Right cardiac atrium (tissue), 5 donors: ENCODE data around the gene SULT4A1. TPM values are rescaled to one million over a fixed set of nuclear protein-coding genes. Genes with fewer than 3 reads are reported as not detected.
"Not testable (repeated sequence)": the region's sequence is repeated elsewhere in the genome, so short reads cannot be mapped to it uniquely, and the experiment has no call there.

Source experiments
- ATAC-seq, 2 donors: fragments of 200-7000 bp; cut with Tn5 transposase; one replicate each; pipeline versions ENCODE4 v1.8.0 to v1.9.1; 2020; ENCODE audit warnings: moderate library complexity in 2 of 2, mild to moderate bottlenecking in 1 of 2
- DNase-seq, 3 donors: peaks; one replicate each; pipeline ENCODE4 v3.0.0-alpha.2; 2020
- H3K27ac ChIP-seq: one replicate; pipeline ENCODE4 v1.5.1; 2013; ENCODE audit warnings: mild to moderate bottlenecking, low read length, control low read depth, moderate library complexity
- H3K27me3 ChIP-seq: one replicate; pipeline ENCODE4 v1.6.1; 2013; ENCODE audit not compliant: control insufficient read depth, insufficient read depth
- H3K4me1 ChIP-seq: one replicate; pipeline ENCODE4 v1.6.1; 2013; ENCODE audit warnings: low read length; ENCODE audit not compliant: control insufficient read depth, insufficient read depth
- H3K4me3 ChIP-seq: one replicate; pipeline ENCODE4 v1.5.1; 2013; ENCODE audit warnings: low read length, control low read depth
- H3K9me3 ChIP-seq: one replicate; pipeline ENCODE4 v1.6.1; 2013; ENCODE audit warnings: low read length; ENCODE audit not compliant: control insufficient read depth
- WGBS: extraction: QIAGEN DNeasy Blood & Tissue Kit; methylation state at CpG from one replicate; pipeline ENCODE4 v1.1.7; 2013; 5-methylcytosine and 5-hydroxymethylcytosine counted together
- intact Hi-C, 4 donors: fragments of 100-400 bp; cut with DNase I; formaldehyde crosslinking; loops; one replicate each; pipeline versions ENCODE4 v1.11.0 to v1.14.0; 2022 to 2023
- polyA plus RNA-seq: library from polyadenylated mRNA; stranded (reverse); fragments of 200-250 nt; gene quantifications from one replicate; pipeline ENCODE4 v1.2.3, GENCODE V29; 2013
- total RNA-seq, 4 donors: library from RNA; stranded (reverse); fragmentation: NEBNext Ultra II Directional; extraction: Animal tissue kit (Norgen Biotek cat#: 25700); gene quantifications; one replicate each; pipeline ENCODE4 v1.2.1, GENCODE V29; 2021
- donor health status: healthy with polysubstance abuse.
- donor health status: DM: no; HTN: yes; CAD: no.
- donor health status: DM: no; HTN: no; CAD: no.
- donor health status: DM: no; HTN: yes; CAD: no; lungs with severe emphysema.
- donor health status: DM: yes; HTN: yes; CAD: no.

Gene SULT4A1
- total and polyA plus RNA-seq, 5 donors, result 0.17 to 0.57 (median 0.31) TPM

GRCh38 chr22:43878831-43879550 is 16.7 kb upstream of the SULT4A1 start:
- ATAC-seq (no peak), DNase-seq (no peak)
- H3K27me3 ChIP-seq, result no peaks in the 10 kb centered on the region
- no peaks in the 10 kb centered on the region for H3K9me3 ChIP-seq
- no peak overlapping the region for H3K4me3 ChIP-seq
- H3K27ac ChIP-seq, result no peak overlapping the region
- 72% methylated on average over 12 of the region's 12 CpGs for WGBS
- intact Hi-C loops, result no loop called here
- no peaks in the 10 kb centered on the region for H3K4me1 ChIP-seq

GRCh38 chr22:43878079-43878795 is 15.9 kb upstream of the SULT4A1 start:
- Histone ChIP-seq H3K4me3 (no peak overlapping the region), H3K4me1 (no peaks in the 10 kb centered on the region), H3K9me3 (no peaks in the 10 kb centered on the region), H3K27me3 (no peaks in the 10 kb centered on the region), H3K27ac (no peak overlapping the region)
- intact Hi-C loops, result no loop called here
- WGBS, result 38% methylated on average over 12 of the region's 12 CpGs
- peak in 1 of 3 donors; percentile 32 for DNase-seq
- peak; percentile 30 to 49 for ATAC-seq

- H3K27ac ChIP-seq, result no peak overlapping the region
- DNase-seq (no peak), ATAC-seq (no peak)
- no peak overlapping the region for H3K4me3 ChIP-seq
- H3K9me3 ChIP-seq, result no peaks in the 10 kb centered on the region
- intact Hi-C loops, result no loop called here
- WGBS, result 68% methylated on average over 5 of the region's 5 CpGs
- no peaks in the 10 kb centered on the region for H3K27me3 ChIP-seq
- no peaks in the 10 kb centered on the region for H3K4me1 ChIP-seq
These were observed 14.7 kb upstream of the SULT4A1 start for GRCh38 chr22:43876866-43877509.

GRCh38 chr22:43869799-43870198 is 7.5 kb upstream of the SULT4A1 start:
- Histone ChIP-seq H3K27ac (no peak overlapping the region), H3K27me3 (no peaks in the 10 kb centered on the region), H3K9me3 (no peaks in the 10 kb centered on the region), H3K4me3 (no peak overlapping the region), H3K4me1 (no peaks in the 10 kb centered on the region)
- ATAC-seq (no peak), DNase-seq (no peak)
- 85% methylated on average over 5 of the region's 5 CpGs for WGBS
- intact Hi-C loops, result no loop called here

- 74% methylated on average over 4 of the region's 4 CpGs for WGBS
- ATAC-seq, H3K4me1 ChIP-seq, intact Hi-C loops, DNase-seq, H3K4me3 ChIP-seq, H3K9me3 ChIP-seq, H3K27ac ChIP-seq, H3K27me3 ChIP-seq: not testable (repeated sequence)
These were observed 6.7 kb upstream of the SULT4A1 start for GRCh38 chr22:43869001-43869400.

GRCh38 chr22:43867839-43868635 is 5.7 kb upstream of the SULT4A1 start:
- ATAC-seq, result peak; percentile 60 to 64
- no peaks in the 10 kb centered on the region for H3K27me3 ChIP-seq
- peak; percentile 59 to 89 (median 84) for DNase-seq
- intact Hi-C loops, result no loop called here
- H3K27ac ChIP-seq, result no peak overlapping the region
- H3K4me3 ChIP-seq, result no peak overlapping the region
- H3K4me1 ChIP-seq, result no peaks in the 10 kb centered on the region
- WGBS, result 8% methylated on average over 11 of the region's 11 CpGs
- H3K9me3 ChIP-seq, result no peaks in the 10 kb centered on the region

- Histone ChIP-seq H3K4me1 (no peaks in the 10 kb centered on the region), H3K9me3 (no peaks in the 10 kb centered on the region), H3K27ac (no peak overlapping the region), H3K27me3 (no peaks in the 10 kb centered on the region), H3K4me3 (no peak overlapping the region)
- 74% methylated on average over 11 of the region's 11 CpGs for WGBS
- intact Hi-C loops, result no loop called here
- ATAC-seq, result no peak
- DNase-seq, result no peak
These were observed 529 bp upstream of the SULT4A1 start for GRCh38 chr22:43862882-43863202.

- H3K27ac ChIP-seq, result no peak overlapping the region
- no peaks in the 10 kb centered on the region for H3K27me3 ChIP-seq
- no peaks in the 10 kb centered on the region for H3K9me3 ChIP-seq
- H3K4me3 ChIP-seq, result no peak overlapping the region
- DNase-seq (no peak), ATAC-seq (no peak)
- WGBS, result 51% methylated on average over 9 of the region's 9 CpGs
- no peaks in the 10 kb centered on the region for H3K4me1 ChIP-seq
- intact Hi-C loops, result no loop called here
These were observed 784 bp downstream of the SULT4A1 start for GRCh38 chr22:43861529-43861928.

GRCh38 chr22:43860831-43861230 is 1.5 kb downstream of the SULT4A1 start:
- Histone ChIP-seq H3K4me3 (no peak overlapping the region), H3K27me3 (no peaks in the 10 kb centered on the region), H3K9me3 (peaks cover 2% of the 10 kb centered on the region), H3K4me1 (no peaks in the 10 kb centered on the region), H3K27ac (no peak overlapping the region)
- WGBS, result 73% methylated on average over 12 of the region's 12 CpGs
- ATAC-seq (no peak), DNase-seq (no peak)
- intact Hi-C loops, result no loop called here

GRCh38 chr22:43860126-43860525 is 2.2 kb downstream of the SULT4A1 start:
- no peak overlapping the region for H3K27ac ChIP-seq
- intact Hi-C loops, result no loop called here
- peaks cover 2% of the 10 kb centered on the region for H3K9me3 ChIP-seq
- no peaks in the 10 kb centered on the region for H3K27me3 ChIP-seq
- H3K4me1 ChIP-seq, result no peaks in the 10 kb centered on the region
- 85% methylated on average over 11 of the region's 11 CpGs for WGBS
- DNase-seq (no peak), ATAC-seq (no peak)
- H3K4me3 ChIP-seq, result no peak overlapping the region

GRCh38 chr22:43859621-43860020 is 2.7 kb downstream of the SULT4A1 start:
- H3K9me3 ChIP-seq, result peaks cover 2% of the 10 kb centered on the region
- H3K4me1 ChIP-seq, result no peaks in the 10 kb centered on the region
- ATAC-seq, result no peak
- no peak overlapping the region for H3K4me3 ChIP-seq
- no peaks in the 10 kb centered on the region for H3K27me3 ChIP-seq
- intact Hi-C loops, result no loop called here
- DNase-seq, result no peak
- 81% methylated on average over 14 of the region's 14 CpGs for WGBS
- no peak overlapping the region for H3K27ac ChIP-seq
